Heart left ventricle (tissue), 13 donors: ENCODE measurements around the gene TPK1.

ENCODE experiments used
- POLR2A ChIP-seq, 2 donors: fragments of 450-650 bp; IDR thresholded peaks; one replicate each; pipeline ENCODE4 v1.6.1; 2017; ENCODE audit warnings: antibody characterized with exemption in 2 of 2, mild to moderate bottlenecking in 2 of 2, moderate library complexity in 2 of 2
- TF ChIP-seq, protein P1 (sequence below), 12 donors: fragments of 200-600 bp; sonication (generic) in 4 of 12; IDR thresholded peaks; one replicate each; pipeline versions ENCODE4 v1.5.0 to v1.8.0; 2018 to 2022; ENCODE audit warnings: antibody characterized with exemption in 12 of 12, mild to moderate bottlenecking in 5 of 12
- donor health status: ischemic (EF 13 %, LVEDD 7.1; RV severe dilation, severe dysfunction).
- donor health status: DM: no; HTN: yes; CAD: no.
- donor health status: DM: no; HTN: no; CAD: no.
- donor health status: ischemic (EF 25% LVEDD 6.9; RV normal size, moderate dysfunction).
- donor health status: ischemic (EF 25% LVEDD 5.7; RV mildly dilated, moderate dysfunction).
- donor health status: ischemic (EF 35%, LVEDD 5.7; RV mildly dilated, moderate dysfunction).
- donor health status: nonischemic (EF 11% LVEDD 7.7; RV severe dilation, severe dysfunction).
- donor health status: DM: yes; HTN: yes; CAD: no.
- donor health status: PGD.
- donor health status: ischemic (EF 29% LVEDD 5.4; RV normal size, mild dysfunction).
- donor health status: nonischemic (EF 23%, LVEDD 6.1; RV moderate dilation, normal function).

DNA sequence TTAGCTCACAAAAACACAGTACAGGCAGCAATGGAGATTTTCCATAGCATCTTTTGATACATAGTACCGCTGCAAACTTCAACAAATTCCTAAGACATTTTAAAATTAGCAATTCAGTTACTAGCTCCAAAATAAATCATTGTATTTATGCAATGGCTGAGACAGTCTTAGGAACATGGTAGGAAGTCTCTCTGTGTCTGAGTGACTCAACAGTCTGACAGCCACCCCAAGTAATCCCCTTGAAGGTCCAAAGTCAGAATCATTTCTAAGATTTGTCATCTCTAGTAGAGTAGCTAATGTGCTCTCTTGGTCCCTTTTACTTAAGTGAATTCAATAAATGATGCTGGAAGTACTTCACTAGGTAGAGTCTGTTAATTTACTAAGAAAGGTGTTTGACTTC lies 338.6 kb downstream of the TPK1 start:
- TF ChIP-seq, protein P1, sequence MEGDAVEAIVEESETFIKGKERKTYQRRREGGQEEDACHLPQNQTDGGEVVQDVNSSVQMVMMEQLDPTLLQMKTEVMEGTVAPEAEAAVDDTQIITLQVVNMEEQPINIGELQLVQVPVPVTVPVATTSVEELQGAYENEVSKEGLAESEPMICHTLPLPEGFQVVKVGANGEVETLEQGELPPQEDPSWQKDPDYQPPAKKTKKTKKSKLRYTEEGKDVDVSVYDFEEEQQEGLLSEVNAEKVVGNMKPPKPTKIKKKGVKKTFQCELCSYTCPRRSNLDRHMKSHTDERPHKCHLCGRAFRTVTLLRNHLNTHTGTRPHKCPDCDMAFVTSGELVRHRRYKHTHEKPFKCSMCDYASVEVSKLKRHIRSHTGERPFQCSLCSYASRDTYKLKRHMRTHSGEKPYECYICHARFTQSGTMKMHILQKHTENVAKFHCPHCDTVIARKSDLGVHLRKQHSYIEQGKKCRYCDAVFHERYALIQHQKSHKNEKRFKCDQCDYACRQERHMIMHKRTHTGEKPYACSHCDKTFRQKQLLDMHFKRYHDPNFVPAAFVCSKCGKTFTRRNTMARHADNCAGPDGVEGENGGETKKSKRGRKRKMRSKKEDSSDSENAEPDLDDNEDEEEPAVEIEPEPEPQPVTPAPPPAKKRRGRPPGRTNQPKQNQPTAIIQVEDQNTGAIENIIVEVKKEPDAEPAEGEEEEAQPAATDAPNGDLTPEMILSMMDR (IDR thresholded peaks at IDR 0.05), result no peak
- TF ChIP-seq POLR2A (IDR thresholded peaks at IDR 0.05), result no peak
